IMR-90 (cell line): ENCODE results near the gene ANKRD6.

Experiments
- CEBPB ChIP-seq: IDR thresholded peaks from 2 replicates; pipeline ENCODE4 v1.6.1; 2012; ENCODE audit warnings: low read depth, low read length, improper control_type of control experiment
- CHD1 ChIP-seq: IDR thresholded peaks from 2 replicates; pipeline ENCODE4 v1.6.1; 2012; ENCODE audit warnings: low read depth, low read length, improper control_type of control experiment
- ELK1 ChIP-seq: fragments of 150-350 bp; IDR thresholded peaks from 2 replicates; pipeline ENCODE4 v1.6.1; 2016; ENCODE audit warnings: low read depth, mild to moderate bottlenecking, low read length, moderate library complexity, borderline replicate concordance
- MXI1 ChIP-seq: IDR thresholded peaks from 2 replicates; pipeline ENCODE4 v1.6.1; 2012; ENCODE audit warnings: low read depth, mild to moderate bottlenecking, low read length, moderate library complexity, borderline replicate concordance
- POLR2A ChIP-seq: IDR thresholded peaks from 2 replicates; pipeline ENCODE4 v1.6.1; 2012; ENCODE audit warnings: mild to moderate bottlenecking, low read depth, low read length
- RCOR1 ChIP-seq: IDR thresholded peaks from 2 replicates; pipeline ENCODE4 v1.6.1; 2012; ENCODE audit warnings: mild to moderate bottlenecking, low read length, improper control_type of control experiment; ENCODE audit not compliant: insufficient replicate concordance
- TF ChIP-seq, protein P1 (sequence below): conservative IDR thresholded peaks from 2 replicates; pipeline ENCODE4 v1.5.1; 2012; ENCODE audit warnings: mild to moderate bottlenecking, low read depth, low read length, improper control_type of control experiment

- TF ChIP-seq POLR2A: no peak
- TF ChIP-seq, protein P1, sequence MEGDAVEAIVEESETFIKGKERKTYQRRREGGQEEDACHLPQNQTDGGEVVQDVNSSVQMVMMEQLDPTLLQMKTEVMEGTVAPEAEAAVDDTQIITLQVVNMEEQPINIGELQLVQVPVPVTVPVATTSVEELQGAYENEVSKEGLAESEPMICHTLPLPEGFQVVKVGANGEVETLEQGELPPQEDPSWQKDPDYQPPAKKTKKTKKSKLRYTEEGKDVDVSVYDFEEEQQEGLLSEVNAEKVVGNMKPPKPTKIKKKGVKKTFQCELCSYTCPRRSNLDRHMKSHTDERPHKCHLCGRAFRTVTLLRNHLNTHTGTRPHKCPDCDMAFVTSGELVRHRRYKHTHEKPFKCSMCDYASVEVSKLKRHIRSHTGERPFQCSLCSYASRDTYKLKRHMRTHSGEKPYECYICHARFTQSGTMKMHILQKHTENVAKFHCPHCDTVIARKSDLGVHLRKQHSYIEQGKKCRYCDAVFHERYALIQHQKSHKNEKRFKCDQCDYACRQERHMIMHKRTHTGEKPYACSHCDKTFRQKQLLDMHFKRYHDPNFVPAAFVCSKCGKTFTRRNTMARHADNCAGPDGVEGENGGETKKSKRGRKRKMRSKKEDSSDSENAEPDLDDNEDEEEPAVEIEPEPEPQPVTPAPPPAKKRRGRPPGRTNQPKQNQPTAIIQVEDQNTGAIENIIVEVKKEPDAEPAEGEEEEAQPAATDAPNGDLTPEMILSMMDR: no peak
- no peak for TF ChIP-seq RCOR1
- no peak for TF ChIP-seq ELK1
- no peak for TF ChIP-seq MXI1
- no peak for TF ChIP-seq CEBPB
- no peak for TF ChIP-seq CHD1
Observed at GRCh38 chr6:89483111-89483720, 50.3 kb downstream of the ANKRD6 start.
